Renal cortical epithelial cell (primary cell): Measurements from ENCODE around the gene BEX4. TPM values are rescaled to one million over a fixed set of nuclear protein-coding genes. Genes with fewer than 3 reads are reported as not detected.
"Not testable (repeated sequence)": the region's sequence is repeated elsewhere in the genome, so short reads cannot be mapped to it uniquely, and the experiment has no call there.

Experiments used
- DNase-seq: peaks from one replicate; pipeline ENCODE4 v3.0.0-alpha.2; 2011; ENCODE audit warnings: low read depth
- total RNA-seq: library from RNA; depleted of rRNA; stranded (reverse); fragments of >200 nt; gene quantifications from 2 replicates; pipeline ENCODE4 v1.2.3, GENCODE V29; 2014

The BEX4 gene, protein sequence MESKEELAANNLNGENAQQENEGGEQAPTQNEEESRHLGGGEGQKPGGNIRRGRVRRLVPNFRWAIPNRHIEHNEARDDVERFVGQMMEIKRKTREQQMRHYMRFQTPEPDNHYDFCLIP
- total RNA-seq: 43.1 and 50.6 TPM in 2 replicates

DNA sequence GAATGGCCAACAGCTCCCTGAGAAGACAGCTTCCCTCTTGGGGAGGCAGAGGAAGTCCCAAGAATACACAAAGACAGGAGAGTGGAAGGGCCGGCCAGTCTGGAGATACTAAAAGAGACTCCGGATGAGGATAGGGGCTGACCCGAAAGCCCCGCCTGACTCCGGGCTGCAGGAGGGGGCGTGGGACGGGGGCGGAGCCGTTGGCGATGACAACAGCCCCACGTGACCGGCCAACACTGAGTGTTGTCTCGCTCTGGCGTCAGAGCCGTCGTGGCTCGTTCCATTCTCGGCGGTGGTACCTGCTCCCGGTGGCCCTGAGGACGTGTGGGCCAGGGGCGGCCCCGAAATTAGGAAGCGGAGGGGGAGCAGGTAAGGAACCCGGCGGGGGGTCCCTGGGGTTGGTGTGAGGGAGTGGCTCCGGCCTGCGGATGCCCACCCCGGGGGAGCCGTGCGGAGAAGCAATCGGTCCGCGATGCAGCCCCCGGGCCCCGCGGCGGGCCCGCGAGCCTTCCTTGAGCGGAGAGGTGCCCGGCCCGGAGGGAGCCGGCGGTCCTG is at the start of gene BEX4:
TSS of gene BEX4 (plus strand) at position 239 of the 555 bp plus-strand sequence. CDS start 1,046 bp downstream, outside the sequence.
- DNase-seq: peak; percentile 31

DNA sequence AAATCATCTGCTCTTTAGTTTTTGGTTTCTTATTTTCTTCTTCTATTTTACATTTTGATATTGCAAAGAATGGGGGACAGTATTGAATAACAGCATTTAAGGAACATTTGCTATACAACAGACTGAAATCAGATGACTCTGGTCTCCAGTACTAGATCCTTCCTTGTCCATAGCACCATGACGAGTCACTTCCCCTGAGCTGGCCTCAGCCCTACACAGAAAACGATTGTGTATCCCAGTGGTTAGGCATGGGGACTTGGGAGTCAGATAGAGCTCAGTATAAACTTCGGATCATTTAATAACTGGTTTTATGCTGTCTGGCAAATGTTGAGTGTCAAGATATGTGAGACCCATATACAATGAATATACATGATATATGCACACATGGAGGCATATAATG is 44.7 kb upstream of the BEX4 start:
- peak; percentile 29 for DNase-seq

DNA sequence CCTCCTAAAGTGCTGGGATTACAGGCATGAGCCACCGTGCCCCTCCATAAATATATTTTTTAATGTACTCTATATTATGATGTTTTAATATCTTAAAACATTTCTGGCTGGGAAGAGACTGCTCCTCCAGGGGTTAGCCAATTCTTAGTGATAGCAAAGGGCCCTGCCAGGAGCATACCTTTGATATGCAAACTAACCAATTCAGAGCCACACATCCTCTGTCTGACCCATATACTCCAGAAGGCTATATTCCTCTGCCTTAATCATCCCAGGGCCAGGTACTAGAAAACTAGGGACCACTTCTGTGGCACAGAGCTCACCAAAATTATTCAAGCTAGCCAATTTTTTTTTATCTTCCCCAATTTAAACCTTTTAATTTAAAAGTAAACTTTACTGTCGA is 43.6 kb upstream of the BEX4 start:
- DNase-seq: no peak

DNA sequence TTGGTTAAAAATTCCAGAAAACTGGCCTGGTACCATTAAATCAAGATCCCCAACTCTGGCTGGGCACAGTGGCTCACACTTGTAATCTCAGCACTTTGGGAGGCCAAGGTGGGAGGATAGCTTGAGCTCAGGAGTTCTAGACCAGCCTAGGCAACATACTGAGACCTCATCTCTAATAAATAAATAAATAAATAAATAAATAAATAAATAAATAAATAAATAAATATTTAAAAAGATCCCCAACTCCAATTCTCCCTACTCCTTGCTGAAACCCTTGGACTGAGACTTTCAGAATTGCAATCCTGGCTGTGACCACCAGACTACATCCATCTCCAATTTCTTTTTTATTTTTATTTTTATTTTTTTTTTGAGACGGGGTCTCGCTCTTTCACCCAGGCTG is 39.7 kb upstream of the BEX4 start:
- not testable (repeated sequence) for DNase-seq

DNA sequence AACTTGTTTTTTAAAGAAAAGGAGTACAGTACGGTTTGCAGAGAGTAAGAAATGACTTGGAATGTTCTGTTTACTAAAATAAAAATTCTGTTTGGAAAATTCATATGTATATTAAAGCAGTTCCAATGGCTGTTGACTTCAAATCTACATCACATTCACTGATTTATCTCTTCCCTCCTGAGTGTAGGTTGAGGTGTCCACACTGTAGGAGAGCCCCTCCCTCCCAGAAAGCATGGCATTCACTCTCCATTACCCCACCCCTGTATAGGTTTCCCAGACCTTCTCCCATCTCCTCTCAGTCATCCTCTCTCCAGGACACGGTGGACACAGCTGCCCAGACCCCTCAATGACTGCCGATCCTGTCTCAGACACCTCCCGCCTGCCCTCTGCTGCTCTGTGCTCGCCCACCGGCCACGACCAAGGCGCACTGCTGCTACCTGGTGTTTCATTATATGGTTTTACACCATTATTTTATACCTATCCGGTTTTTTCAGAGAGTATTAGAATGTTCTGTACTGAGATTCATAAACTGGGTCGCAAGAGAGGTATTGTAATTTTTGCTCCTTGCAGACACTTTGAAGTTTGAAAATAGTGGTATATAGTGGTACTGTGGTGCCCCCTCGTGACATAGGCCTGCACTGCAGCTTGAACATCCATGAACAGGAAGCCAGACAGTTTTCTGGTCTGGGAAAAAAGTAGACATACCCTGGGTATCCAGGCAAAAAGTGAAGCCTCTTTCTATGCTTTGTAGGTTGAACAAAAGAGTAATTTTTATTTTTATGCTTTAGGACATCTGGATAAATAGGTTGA is 38.8 kb upstream of the BEX4 start:
- DNase-seq: peak; percentile 19

DNA sequence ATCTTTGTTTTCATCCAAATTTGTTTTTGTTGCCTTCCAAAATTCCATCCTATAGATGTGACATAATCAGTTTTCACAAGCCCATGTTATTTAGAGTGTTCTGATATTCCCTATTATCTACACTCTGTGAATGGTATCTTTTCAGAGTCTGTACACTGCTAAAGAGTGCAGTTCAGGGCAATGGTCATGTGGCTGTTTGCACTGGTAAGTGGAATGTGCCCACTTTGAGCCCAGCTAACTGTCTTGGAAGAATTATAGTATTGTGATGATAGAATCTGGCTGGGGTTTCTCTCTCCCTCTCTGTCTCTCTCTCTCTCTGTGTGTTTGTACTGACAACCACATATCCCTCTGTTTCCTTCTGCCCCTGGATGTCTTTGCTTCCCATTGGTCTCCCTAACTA is 37.4 kb upstream of the BEX4 start:
- no peak for DNase-seq

DNA sequence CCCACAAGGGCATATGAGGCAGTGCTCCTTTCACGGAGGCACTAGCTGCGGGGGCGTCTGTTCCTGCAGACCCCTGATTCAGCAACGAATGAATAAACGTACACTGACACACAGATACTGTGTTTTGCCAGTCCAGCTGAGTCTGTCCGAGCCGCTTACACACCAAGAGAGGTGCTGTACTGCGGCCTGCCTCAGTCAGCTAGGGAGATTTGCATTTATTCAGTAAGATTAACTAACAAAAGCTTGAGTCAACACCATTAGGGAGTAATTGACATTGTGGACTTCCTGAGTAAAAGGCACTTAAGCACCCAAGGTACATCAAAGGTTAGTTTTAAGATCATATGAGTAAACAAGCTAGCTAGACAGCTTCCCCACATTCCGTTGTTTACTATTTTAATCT is 31.0 kb upstream of the BEX4 start:
- peak; percentile 83 for DNase-seq

DNA sequence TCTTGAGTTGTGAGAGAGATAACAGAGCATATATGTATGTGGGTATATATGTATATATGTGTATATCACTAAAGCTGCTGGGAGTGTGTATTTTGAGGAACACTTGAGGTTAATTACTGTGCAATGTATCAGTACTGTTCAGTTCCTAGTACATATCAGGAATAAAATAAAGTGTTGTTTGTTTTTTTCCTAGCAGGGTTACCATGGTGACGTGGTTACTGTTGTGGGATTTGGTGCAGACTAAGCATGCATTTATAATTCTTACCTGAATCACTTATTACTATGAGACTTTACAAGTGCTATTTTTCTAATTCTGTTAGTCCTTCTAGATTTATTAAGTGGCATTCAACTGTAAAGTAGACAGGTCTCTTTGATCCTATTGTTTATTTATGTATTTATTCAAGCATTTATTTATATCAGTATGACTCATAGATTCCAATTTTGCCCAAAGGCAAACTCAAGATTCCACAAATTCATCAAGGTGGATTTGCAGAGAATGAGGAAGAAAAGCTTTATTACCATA is 26.9 kb upstream of the BEX4 start:
- peak; percentile 89 for DNase-seq

DNA sequence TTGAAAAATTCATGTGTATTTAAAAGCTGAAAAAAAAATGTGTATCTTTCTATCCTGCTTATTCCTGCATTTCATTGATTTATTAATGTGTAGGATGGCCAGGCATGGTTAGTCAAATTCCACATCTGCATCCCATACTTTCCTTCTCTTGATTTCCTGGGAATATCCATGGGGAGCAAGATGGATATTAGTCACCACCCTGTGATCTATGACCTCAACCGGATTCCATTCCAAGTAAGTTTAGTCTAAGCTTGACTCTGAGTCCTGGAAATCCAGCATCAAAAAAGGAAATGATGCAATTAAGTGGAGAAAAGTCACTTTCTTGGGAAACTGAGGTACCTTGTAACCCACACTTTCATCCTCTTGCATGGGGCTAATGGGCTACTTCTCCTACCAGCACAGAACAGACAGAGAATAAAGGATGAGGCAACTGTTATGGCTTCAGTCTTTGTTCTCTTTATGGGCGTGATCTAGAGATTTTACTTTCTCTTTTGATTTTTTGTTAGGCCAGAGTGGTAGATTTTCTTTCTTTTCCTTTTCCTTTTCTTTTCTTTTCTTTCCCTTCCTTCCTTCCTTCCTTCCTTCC is 17.1 kb upstream of the BEX4 start:
- peak; percentile 35 for DNase-seq

DNA sequence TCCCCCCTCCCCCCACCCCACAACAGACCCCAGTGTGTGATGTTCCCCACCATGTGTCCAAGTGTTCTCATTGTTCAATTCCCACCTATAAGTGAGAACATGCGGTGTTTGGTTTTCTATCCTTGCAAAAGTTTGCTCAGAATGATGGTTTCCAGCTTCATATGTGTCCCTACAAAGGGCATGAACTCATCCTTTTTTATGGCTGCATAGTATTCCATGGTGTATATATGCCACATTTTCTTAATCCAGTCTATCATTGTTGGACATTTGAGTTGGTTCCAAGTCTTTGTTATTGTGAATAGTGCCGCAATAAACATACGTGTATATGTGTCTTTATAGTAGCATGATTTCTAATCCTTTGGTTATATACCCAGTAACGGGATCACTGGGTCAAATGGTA is 16.2 kb upstream of the BEX4 start:
- DNase-seq: not testable (repeated sequence)

DNA sequence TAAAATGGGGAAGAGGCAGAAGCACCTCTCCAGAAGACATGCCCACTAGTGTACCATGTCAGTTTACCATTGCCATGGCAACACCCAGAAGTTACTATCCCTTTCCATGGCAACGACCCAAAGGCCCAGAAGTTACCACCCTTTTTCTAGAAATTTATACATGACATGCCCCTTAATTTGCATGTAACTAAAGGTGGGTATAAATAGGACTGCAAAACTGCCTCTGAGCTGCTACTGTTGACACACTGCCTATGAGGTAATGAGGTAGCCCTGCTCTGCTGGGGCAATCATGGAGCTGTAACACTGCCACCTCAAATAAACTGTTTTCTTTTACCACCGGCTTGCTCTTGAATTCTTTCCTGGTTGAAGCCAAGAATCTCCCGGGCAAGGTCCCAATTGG is 13.9 kb upstream of the BEX4 start:
- no peak for DNase-seq

DNA sequence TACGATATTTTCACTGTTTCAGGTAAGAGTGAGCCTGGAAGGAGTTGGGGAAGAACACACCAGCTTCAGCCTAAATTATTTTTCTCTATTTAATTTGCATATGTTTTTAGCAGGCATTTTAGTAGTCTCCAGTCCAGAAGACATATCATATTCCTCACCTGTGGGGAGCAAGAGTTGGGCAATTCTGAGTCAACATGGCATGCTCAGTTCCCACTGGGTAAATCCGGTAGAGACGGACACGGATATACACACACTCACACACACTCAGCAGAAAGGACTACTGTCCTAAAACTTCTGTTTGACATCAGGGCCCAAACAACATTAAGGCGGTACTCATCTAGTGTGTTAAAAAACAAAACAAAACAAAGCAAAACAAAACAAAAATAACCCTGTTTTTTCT is 4.9 kb upstream of the BEX4 start:
- no peak for DNase-seq

DNA sequence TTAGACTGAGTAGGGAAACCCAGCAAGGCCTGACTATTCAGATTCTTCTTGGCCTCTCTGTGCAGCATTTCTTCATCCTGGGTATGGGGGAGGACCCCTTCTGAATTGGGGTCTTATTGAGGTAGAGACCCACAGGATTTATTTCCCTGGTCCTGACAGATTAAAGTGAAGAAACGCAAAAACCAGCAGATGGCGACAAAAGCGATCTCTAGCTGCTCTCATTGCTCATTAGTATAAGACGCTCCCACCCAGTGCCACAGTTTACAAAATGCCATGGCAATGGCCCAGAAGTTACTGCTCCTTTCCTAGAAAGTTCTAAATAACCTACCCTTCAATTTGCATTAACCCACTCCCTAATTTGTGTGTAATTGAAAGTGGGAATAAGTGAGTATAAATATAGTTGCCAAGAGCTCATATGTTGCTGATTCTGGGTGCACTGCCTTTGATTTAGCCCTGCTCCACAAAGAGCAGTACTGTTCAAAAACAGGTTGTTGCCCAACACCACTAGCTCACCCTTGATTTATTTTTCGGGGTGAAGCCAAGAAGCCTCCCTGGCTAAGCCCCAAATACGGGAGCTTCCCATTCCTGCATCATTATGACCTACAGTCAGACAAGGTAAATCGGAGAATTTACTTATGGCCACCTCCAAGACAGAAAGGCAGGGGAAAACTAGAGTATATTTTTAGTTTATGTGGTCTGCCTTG is 3.7 kb upstream of the BEX4 start:
- peak; percentile 43 for DNase-seq

DNA sequence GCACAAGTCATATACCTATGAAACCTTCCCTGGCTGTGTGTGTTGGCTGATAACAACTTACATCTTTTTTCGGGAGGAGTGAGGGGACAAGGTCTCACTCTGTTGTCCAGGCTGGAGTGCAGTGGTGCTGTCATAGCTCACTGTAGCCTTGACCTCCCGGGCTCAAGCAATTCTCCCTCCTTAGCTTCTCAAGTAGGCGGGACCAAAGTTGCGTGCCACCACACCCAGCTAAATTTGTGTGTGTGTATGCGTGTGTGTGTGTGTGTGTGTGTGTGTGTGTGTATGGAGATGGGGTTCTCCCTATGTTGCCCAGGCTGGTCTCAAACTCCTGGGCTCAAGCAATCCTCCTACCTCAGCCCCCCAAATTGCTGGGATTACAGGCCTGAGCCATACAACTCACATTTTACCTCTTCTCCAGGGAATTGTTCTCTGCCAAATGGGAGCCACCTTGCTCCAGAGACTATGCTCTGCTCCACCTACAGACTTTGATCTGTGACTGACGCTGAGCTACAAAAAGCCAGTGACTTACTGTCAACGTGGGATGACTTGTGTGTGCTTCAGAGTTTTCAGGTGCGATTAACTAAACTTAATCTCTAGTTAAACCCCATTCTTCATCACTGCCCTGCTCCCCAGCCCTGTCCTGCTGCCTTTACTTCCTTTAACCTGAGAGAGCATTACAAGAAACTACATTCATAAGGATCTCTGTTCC is 2.0 kb upstream of the BEX4 start:
- DNase-seq: no peak

DNA sequence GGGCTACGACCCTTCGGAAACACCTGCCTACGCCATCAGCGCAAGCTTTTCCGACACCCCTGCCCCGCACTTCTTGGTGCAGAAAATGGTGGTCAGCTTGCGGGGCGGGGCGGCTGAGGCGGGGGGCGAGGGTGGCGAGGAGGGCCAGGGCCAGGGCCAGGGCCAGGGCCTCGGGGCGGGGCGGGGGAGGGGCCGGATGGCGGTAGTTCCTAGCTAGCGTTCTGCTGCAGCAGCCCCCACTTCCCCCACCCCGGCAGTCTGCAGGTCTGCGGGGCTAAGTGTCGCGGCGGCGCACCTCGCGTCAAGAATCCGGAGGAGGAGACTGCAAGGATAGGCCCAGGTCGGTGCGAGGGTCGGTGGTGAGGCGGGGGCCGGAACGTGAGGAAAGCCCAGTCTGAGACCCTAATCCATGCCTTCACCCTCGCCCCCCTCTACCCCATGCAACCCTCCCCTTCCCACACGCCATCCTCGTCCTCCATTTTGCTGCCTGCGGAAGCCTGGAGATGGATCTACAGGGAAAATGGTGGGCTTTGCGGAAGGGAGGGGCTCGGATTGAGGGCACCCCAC is 600 bp downstream of the BEX4 start:
- DNase-seq: no peak

DNA sequence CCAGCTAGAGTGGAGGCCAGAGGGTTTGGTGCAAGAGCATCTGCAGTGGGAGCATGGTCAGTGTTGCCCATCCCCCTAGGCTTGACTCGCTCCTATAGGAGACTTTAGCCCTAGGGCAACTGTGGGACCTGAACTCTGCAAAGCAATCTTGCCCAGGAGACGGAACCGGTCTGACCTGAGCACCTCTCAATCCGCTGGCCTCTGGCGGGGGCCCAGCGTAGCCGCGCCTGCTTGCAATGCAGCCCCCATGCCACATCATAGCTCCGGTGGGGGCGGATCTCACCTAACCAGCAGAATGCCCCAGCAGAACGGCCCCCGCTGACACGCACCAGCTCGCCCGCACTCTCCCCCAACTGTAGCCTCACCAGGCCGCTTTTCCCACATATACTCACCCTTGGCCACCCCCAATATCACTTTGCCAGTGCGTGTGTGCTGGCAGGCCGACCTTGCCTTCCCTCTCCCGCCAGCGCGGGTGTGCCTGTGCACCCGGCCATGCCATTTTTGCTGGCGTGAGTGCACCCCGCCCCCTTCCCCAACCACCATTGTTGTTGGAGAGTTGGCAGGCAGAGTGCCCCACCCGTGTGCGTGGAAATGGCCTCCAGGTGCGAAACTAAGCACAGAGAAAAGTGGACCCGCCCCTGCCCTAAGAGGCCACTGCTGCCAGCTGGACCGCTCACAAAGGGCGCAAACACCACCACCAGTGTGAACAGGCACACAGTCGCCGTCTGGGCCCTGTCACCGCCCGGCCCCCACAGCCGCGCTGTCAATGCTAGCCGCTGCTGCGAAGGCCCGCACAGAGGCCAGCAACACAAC is 5.8 kb downstream of the BEX4 start:
- no peak for DNase-seq

DNA sequence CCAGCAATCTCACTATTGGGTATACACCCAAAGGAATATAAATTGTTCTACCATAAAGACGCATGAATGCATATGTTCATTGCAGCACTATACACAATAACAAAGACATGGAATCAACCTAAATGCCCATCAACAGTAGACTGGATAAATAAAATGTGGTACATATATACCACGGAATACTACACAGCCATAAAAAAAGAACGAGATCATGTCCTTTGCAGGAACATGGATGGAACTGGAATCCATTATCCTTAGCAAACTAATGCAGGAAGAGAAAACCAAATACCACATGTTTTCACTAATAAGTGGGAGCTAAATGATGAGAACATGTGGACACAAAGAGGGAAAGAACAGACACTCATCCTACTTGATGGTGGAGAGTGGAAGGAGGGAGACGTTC is 11.0 kb downstream of the BEX4 start:
- not testable (repeated sequence) for DNase-seq

DNA sequence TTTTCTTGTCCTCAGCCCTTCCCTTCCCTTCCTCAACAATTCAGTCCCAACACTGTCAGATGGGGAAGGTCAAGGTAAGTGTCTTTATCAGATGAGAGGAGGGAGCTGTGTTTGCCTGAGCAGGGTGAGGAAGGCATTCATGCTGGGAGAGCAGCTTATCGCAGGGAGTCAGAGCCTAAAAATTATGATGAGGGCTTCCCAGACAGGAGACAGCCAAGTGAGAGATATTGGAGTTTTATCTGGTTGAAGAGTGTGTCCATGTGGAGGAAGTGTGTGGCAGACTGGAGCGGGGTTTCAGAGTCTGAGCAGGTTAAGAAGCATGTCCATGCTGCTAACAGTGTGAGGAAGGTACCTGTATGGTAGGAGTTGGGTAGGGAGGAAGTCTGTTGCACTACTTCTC is 18.4 kb downstream of the BEX4 start:
- DNase-seq: no peak

DNA sequence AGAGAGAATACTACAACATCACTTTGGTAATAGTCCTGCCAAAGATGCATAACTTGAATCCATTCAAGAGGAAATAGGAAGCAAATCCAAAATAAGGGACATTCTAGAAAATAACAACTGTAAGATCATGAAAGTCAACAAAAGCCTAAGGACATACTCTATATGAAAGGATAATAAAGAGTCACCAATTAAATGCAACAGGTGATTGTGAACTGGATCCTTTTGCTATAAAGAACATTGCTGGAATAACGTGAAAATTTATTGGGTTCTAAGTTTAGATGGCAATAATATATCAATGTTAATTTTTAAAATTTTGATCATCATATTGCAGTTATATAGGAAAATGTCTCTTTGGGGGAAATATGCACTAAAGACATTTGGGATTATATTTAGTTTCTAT is 20.0 kb downstream of the BEX4 start:
- DNase-seq: no peak

DNA sequence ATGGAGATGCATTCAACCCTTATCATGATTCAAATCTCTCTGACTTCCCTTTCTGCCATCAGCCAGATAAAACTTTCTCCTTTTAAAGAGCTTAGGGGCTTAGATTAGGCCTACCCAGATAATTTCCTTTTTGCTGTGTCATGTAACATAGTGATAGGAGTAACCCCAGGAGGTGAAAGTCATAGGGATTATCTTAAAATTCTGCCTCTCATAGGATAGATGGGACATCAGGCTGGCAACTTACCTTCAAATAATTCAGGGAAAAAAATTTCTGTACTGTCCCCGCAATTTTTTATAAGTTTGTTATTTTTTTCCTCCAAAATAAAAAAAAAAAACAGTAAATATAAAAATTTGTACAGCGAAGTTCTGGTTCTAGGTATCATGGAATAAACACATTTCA is 20.7 kb downstream of the BEX4 start:
- not testable (repeated sequence) for DNase-seq
